Measurements from ENCODE around the gene LRRK2. TPM values are rescaled to one million over a fixed set of nuclear protein-coding genes. Genes with fewer than 3 reads are reported as not detected.

LRRK2 gene
- total RNA-seq, 1 experiment from 2014 or later: 0.26 TPM

DNA sequence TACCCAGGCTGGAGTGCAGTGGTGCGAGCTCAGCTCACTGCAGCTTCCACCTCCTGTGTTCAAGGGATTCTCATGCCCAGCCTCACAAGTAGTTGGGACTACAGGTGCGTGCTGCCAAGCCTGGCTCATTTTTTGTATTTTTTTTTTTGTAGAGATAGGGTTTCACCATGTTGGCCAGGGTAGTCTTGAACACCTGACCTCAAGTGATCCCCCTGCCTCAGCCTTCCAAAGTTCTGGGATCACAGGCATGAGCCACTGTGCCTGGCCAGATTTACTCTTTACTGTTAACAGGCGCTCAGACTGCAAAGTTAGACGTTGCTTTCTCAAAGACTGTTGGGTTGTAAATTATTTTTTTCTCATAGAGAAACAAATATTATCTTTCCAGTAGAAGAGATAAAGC lies 46.1 kb upstream of the LRRK2 start:
- Histone ChIP-seq H2AFZ (no peak overlapping the region), H3F3A (ENCODE audit: insufficient read depth, low read depth) (no peaks in the 10 kb centered on the region), H3K9me3 (ENCODE audit: insufficient read depth, low read depth) (no peaks in the 10 kb centered on the region), H3K4me1 (replicated peaks; ENCODE audit: insufficient read depth) (no peaks in the 10 kb centered on the region), H3K27ac (no peak overlapping the region), H3K36me3 (ENCODE audit: low read depth) (no peaks in the 10 kb centered on the region), H4K20me1 (ENCODE audit: insufficient read depth) (no peaks in the 10 kb centered on the region), H3K27me3 (ENCODE audit: insufficient read depth, low read depth) (no peaks in the 10 kb centered on the region), H3K4me2 (no peak overlapping the region), H3K9me2 (ENCODE audit: insufficient read depth) (no peaks in the 10 kb centered on the region; the same call in 1 of the 2 replicates), H3K4me3 (no peak overlapping the region), H3K79me2 (ENCODE audit: low read depth) (no peaks in the 10 kb centered on the region)
- no TSS peak for BruUV-seq (replicated peaks)
- DNase-seq: no peak
- CTCF ChIA-PET: no interaction called here
- TF ChIP-seq EZH2 (IDR thresholded peaks at IDR 0.05; ENCODE audit: low read depth) (no peak), CTCF (conservative IDR thresholded peaks at IDR 0.05) (no peak)
- intact Hi-C loops (cut with micrococcal nuclease; ENCODE audit: unreplicated experiment): no loop called here
- POLR2A ChIA-PET (ENCODE audit: unreplicated experiment): no interaction called here

- TF ChIP-seq CTCF (conservative IDR thresholded peaks at IDR 0.05) (no peak), EZH2 (IDR thresholded peaks at IDR 0.05; ENCODE audit: low read depth) (no peak)
- Histone ChIP-seq H3K9me2 (ENCODE audit: insufficient read depth) (no peaks in the 10 kb centered on the region; the same call in 1 of the 2 replicates), H4K20me1 (ENCODE audit: insufficient read depth) (no peaks in the 10 kb centered on the region), H3K9me3 (ENCODE audit: insufficient read depth, low read depth) (no peaks in the 10 kb centered on the region), H3K4me1 (replicated peaks; ENCODE audit: insufficient read depth) (no peaks in the 10 kb centered on the region), H3F3A (ENCODE audit: insufficient read depth, low read depth) (no peaks in the 10 kb centered on the region), H3K27me3 (ENCODE audit: insufficient read depth, low read depth) (no peaks in the 10 kb centered on the region), H2AFZ (no peak overlapping the region), H3K4me3 (no peak overlapping the region), H3K4me2 (no peak overlapping the region), H3K79me2 (ENCODE audit: low read depth) (no peaks in the 10 kb centered on the region), H3K36me3 (ENCODE audit: low read depth) (no peaks in the 10 kb centered on the region), H3K27ac (no peak overlapping the region)
- no peak for DNase-seq
- BruUV-seq (replicated peaks): no TSS peak
- ChIA-PET CTCF (no interaction called here), POLR2A (ENCODE audit: unreplicated experiment) (no interaction called here)
- intact Hi-C loops (cut with micrococcal nuclease; ENCODE audit: unreplicated experiment): no loop called here
Measured at GRCh38 chr12:40181490-40181889, 43.3 kb upstream of the LRRK2 start.

DNA sequence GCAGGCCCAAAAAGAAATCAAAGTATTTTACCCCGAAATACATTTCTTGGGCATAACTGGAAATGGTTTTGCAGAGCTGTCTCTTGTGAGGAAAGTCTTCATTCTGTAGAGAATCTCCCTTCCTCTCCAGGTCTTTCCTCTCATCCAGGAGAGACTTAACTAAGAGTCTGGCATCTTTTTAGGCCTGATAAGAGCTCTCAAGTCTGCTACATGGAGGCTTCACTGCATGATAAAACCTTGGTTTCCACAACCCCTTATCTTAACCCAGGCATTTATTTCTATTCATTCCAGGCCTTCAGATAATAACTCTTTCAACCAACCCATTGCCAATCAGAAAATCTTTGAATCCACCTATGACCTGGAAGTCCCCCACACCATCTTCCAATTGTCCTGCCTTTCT lies 41.1 kb upstream of the LRRK2 start:
- Histone ChIP-seq H3K4me2 (no peak overlapping the region), H3K27me3 (ENCODE audit: insufficient read depth, low read depth) (no peaks in the 10 kb centered on the region), H4K20me1 (ENCODE audit: insufficient read depth) (no peaks in the 10 kb centered on the region), H3K9me2 (ENCODE audit: insufficient read depth) (no peaks in the 10 kb centered on the region), H3K36me3 (ENCODE audit: low read depth) (no peaks in the 10 kb centered on the region), H3K27ac (no peak overlapping the region), H3K4me1 (replicated peaks; ENCODE audit: insufficient read depth) (no peaks in the 10 kb centered on the region), H3K9me3 (ENCODE audit: insufficient read depth, low read depth) (no peaks in the 10 kb centered on the region; the same call in 1 of the 2 replicates), H2AFZ (no peak overlapping the region), H3K79me2 (ENCODE audit: low read depth) (no peaks in the 10 kb centered on the region), H3F3A (ENCODE audit: insufficient read depth, low read depth) (no peaks in the 10 kb centered on the region), H3K4me3 (no peak overlapping the region)
- no peak for DNase-seq
- ChIA-PET POLR2A (ENCODE audit: unreplicated experiment) (no interaction called here), CTCF (no interaction called here)
- BruUV-seq (replicated peaks): no TSS peak
- intact Hi-C loops (cut with micrococcal nuclease; ENCODE audit: unreplicated experiment): no loop called here
- no peak for TF ChIP-seq CTCF (conservative IDR thresholded peaks at IDR 0.05)
- no peak for TF ChIP-seq EZH2 (IDR thresholded peaks at IDR 0.05; ENCODE audit: low read depth)
